CD14-positive monocyte (primary cell): ENCODE data around the gene ZBTB7C. TPM values are rescaled to one million over a fixed set of nuclear protein-coding genes. Genes with fewer than 3 reads are reported as not detected.

Experiments
- DNase-seq, 3 donors: peaks; one replicate each; pipeline ENCODE4 v3.0.0-alpha.2; 2011 to 2022
- H2AFZ ChIP-seq: 2 replicates; pipeline ENCODE4 v1.6.0; 2012; ENCODE audit warnings: mild to moderate bottlenecking, low read depth, low read length, inconsistent platforms; ENCODE audit not compliant: insufficient read depth, poor library complexity, severe bottlenecking
- H3K27ac ChIP-seq, 2 donors: 1 replicate in 1 of 2; 2 replicates in 1 of 2; pipeline ENCODE4 v1.5.1; 2012 to 2013; ENCODE audit warnings: low read length in 2 of 2, control low read depth in 1 of 2, inconsistent platforms in 1 of 2, low read depth in 1 of 2, mild to moderate bottlenecking in 1 of 2
- H3K27me3 ChIP-seq, 2 donors: one replicate each; pipeline versions ENCODE4 v1.6.0 to v1.6.1; 2011 to 2013; ENCODE audit warnings: low read length in 2 of 2; ENCODE audit not compliant: control insufficient read depth in 2 of 2, insufficient read depth in 2 of 2
- H3K36me3 ChIP-seq, 2 donors: replicated peaks in 1 of 2; 1 replicate in 1 of 2; 2 replicates in 1 of 2; pipeline versions ENCODE4 v1.5.1 to v1.6.1; 2012 to 2013; ENCODE audit warnings: low read length in 2 of 2, control low read depth in 1 of 2, inconsistent platforms in 1 of 2, mild to moderate bottlenecking in 1 of 2; ENCODE audit not compliant: insufficient read depth in 2 of 2, control insufficient read depth in 1 of 2
- H3K4me1 ChIP-seq, 2 donors: 1 replicate in 1 of 2; 2 replicates in 1 of 2; pipeline versions ENCODE4 v1.5.1 to v1.6.1; 2012 to 2013; ENCODE audit warnings: low read length in 2 of 2, control low read depth in 1 of 2, inconsistent platforms in 1 of 2, mild to moderate bottlenecking in 1 of 2, moderate library complexity in 1 of 2; ENCODE audit not compliant: insufficient read depth in 2 of 2, control insufficient read depth in 1 of 2
- H3K4me2 ChIP-seq: replicated peaks from 2 replicates; pipeline ENCODE3; 2012; ENCODE audit warnings: low read length, moderate library complexity, mild to moderate bottlenecking; ENCODE audit not compliant: poor library complexity, severe bottlenecking; ENCODE audit errors: extremely low read depth
- H3K4me3 ChIP-seq, 3 experiments: fragments of 200-600 bp in 1 of 3; sonication (generic) in 1 of 3; replicated peaks in 1 of 3; 1 replicate in 2 of 3; 2 replicates in 1 of 3; pipeline ENCODE4 v1.5.1; 2011 to 2013; ENCODE audit warnings: low read length in 3 of 3, mild to moderate bottlenecking in 3 of 3, control low read depth in 2 of 3, low read depth in 2 of 3, inconsistent platforms in 1 of 3, moderate library complexity in 1 of 3
- H3K79me2 ChIP-seq: 2 replicates; pipeline ENCODE4 v1.6.0; 2012; ENCODE audit warnings: mild to moderate bottlenecking, control low read depth, inconsistent platforms, low read length, moderate library complexity; ENCODE audit not compliant: insufficient read depth
- H3K9ac ChIP-seq: 2 replicates; pipeline ENCODE4 v1.6.0; 2017; ENCODE audit warnings: low read length, mild to moderate bottlenecking; ENCODE audit not compliant: insufficient read depth, poor library complexity, severe bottlenecking
- H3K9me3 ChIP-seq, 2 donors: replicated peaks in 1 of 2; 1 replicate in 1 of 2; 2 replicates in 1 of 2; pipeline versions ENCODE4 v1.5.1 to v1.6.1; 2012 to 2013; ENCODE audit warnings: low read length in 2 of 2, control low read depth in 1 of 2; ENCODE audit not compliant: control insufficient read depth in 1 of 2, insufficient read depth in 1 of 2
- H4K20me1 ChIP-seq: 2 replicates; pipeline ENCODE4 v1.6.0; 2012; ENCODE audit warnings: mild to moderate bottlenecking, low read length, control low read depth, moderate library complexity; ENCODE audit not compliant: insufficient read depth
- H3K27ac Mint-ChIP-seq, 7 donors: one replicate each; pipeline ENCODE4 v1.8.0; 2020; ENCODE audit warnings: mild to moderate bottlenecking in 7 of 7, mixed read lengths in 7 of 7, moderate library complexity in 6 of 7, inconsistent platforms in 2 of 7
- H3K27me3 Mint-ChIP-seq, 3 donors: one replicate each; pipeline ENCODE4 v1.8.0; 2021 to 2022; ENCODE audit warnings: low read depth in 3 of 3, mild to moderate bottlenecking in 3 of 3, mixed read lengths in 3 of 3, moderate library complexity in 3 of 3, inconsistent platforms in 1 of 3
- H3K36me3 Mint-ChIP-seq, 2 donors: one replicate each; pipeline ENCODE4 v1.8.0; 2020; ENCODE audit warnings: mixed read lengths in 2 of 2, inconsistent platforms in 1 of 2, mild to moderate bottlenecking in 1 of 2
- H3K4me1 Mint-ChIP-seq: one replicate; pipeline ENCODE4 v1.8.0; 2020; ENCODE audit warnings: mild to moderate bottlenecking, mixed read lengths
- H3K4me3 Mint-ChIP-seq, 2 donors: one replicate each; pipeline ENCODE4 v1.8.0; 2020; ENCODE audit warnings: mild to moderate bottlenecking in 2 of 2, mixed read lengths in 2 of 2, moderate library complexity in 1 of 2
- H3K9me3 Mint-ChIP-seq, 7 donors: one replicate each; pipeline ENCODE4 v1.8.0; 2020 to 2022; ENCODE audit warnings: mixed read lengths in 7 of 7, mild to moderate bottlenecking in 6 of 7, moderate library complexity in 6 of 7, inconsistent platforms in 2 of 7
- CTCF ChIP-seq: fragments of 200-600 bp; IDR thresholded peaks from one replicate; pipeline ENCODE4 v1.8.0; 2022; ENCODE audit warnings: antibody characterized with exemption, mild to moderate bottlenecking
- WGBS: methylation state at CpG from one replicate; pipeline ENCODE4 v1.1.5; 2013; ENCODE audit warnings: missing lambda C conversion rate; ENCODE audit not compliant: insufficient coverage; 5-methylcytosine and 5-hydroxymethylcytosine counted together
- intact Hi-C, 2 donors: fragments of 100-400 bp; cut with micrococcal nuclease; formaldehyde crosslinking; loops; one replicate each; pipeline versions ENCODE4 v1.15.0 to v1.15.1; 2023
- polyA plus RNA-seq, 3 donors: library from polyadenylated mRNA; depleted of rRNA in 1 of 3; unstranded in 2 of 3; stranded (reverse) in 1 of 3; fragments of 300-500 nt in 2 of 3; fragments of >200 nt in 1 of 3; fragmentation: Illumina TruSeq in 2 of 3; gene quantifications; 1 replicate in 2 of 3; 2 replicates in 1 of 3; pipeline ENCODE4 v1.2.3, GENCODE V29; 2012 to 2021

The ZBTB7C gene
- polyA plus RNA-seq, 3 donors: 0.03 to 0.09 TPM; not detected in 1

- Histone ChIP-seq H3K4me1 (peaks cover 0 to 6% of the 10 kb centered on the region in 2 donors), H3K27me3 (peaks cover 0 to 2% of the 10 kb centered on the region in 2 donors), H3K79me2 (no peaks in the 10 kb centered on the region), H3K27ac (no peak overlapping the region), H3K9me3 (no peaks in the 10 kb centered on the region), H3K36me3 (no peaks in the 10 kb centered on the region), H2AFZ (no peak overlapping the region), H4K20me1 (no peaks in the 10 kb centered on the region), H3K4me2 (no peak overlapping the region), H3K4me3 (no peak overlapping the region), H3K9ac (no peak overlapping the region)
- 96% methylated on average over 7 of the region's 9 CpGs for whole genome bisulfite sequencing
- no peak for TF ChIP-seq CTCF
- H3K27me3 Mint-ChIP-seq: peaks cover 4 to 12% (median 7%) of the 10 kb centered on the region in 3 donors
- no peaks in the 10 kb centered on the region for H3K4me1 Mint-ChIP-seq
- intact Hi-C loops: no loop called here
- H3K27ac Mint-ChIP-seq: no peak overlapping the region
- H3K36me3 Mint-ChIP-seq: no peaks in the 10 kb centered on the region
- H3K4me3 Mint-ChIP-seq: no peak overlapping the region
- H3K9me3 Mint-ChIP-seq: peaks cover 0 to 3% (median 0%) of the 10 kb centered on the region in 7 donors
- no peak for DNase-seq
Observed at GRCh38 chr18:48216639-48217257, 192.4 kb downstream of the ZBTB7C start.

GRCh38 chr18:48215876-48216638 is 193.1 kb downstream of the ZBTB7C start:
- no peak overlapping the region for H3K9ac ChIP-seq
- no peak overlapping the region for H3K4me3 Mint-ChIP-seq
- H3K4me1 ChIP-seq: peaks cover 0 to 4% of the 10 kb centered on the region in 2 donors
- H3K4me1 Mint-ChIP-seq: no peaks in the 10 kb centered on the region
- peaks cover 0 to 2% of the 10 kb centered on the region in 2 donors for H3K27me3 ChIP-seq
- 79% methylated on average over 6 of the region's 9 CpGs for WGBS
- H3K27ac ChIP-seq: no peak overlapping the region
- H3K27me3 Mint-ChIP-seq: peaks cover 4 to 17% (median 10%) of the 10 kb centered on the region in 3 donors
- H4K20me1 ChIP-seq: no peaks in the 10 kb centered on the region
- H3K4me3 ChIP-seq: no peak overlapping the region
- no peak overlapping the region for H3K4me2 ChIP-seq
- H3K9me3 ChIP-seq: no peaks in the 10 kb centered on the region
- no peak overlapping the region for H2AFZ ChIP-seq
- intact Hi-C loops: no loop called here
- no peak for DNase-seq
- no peaks in the 10 kb centered on the region for H3K36me3 Mint-ChIP-seq
- no peak overlapping the region for H3K27ac Mint-ChIP-seq
- peaks cover 0 to 6% (median 0%) of the 10 kb centered on the region in 7 donors for H3K9me3 Mint-ChIP-seq
- H3K36me3 ChIP-seq: no peaks in the 10 kb centered on the region
- H3K79me2 ChIP-seq: no peaks in the 10 kb centered on the region
- TF ChIP-seq CTCF: no peak
